Measurements from ENCODE around the gene GFY.
A peak's percentile ranks its signal among the peaks of the same experiment; 100 is the strongest.
"Not testable (repeated sequence)": the region's sequence is repeated elsewhere in the genome, so short reads cannot be mapped to it uniquely, and the experiment has no call there.

GFY gene

GRCh38 chr19:49443366-49444099, 18.3 kb downstream of the GFY start:
- peak; percentile 98 for DNase-seq (ENCODE audit: extremely low read depth, insufficient read length)
- Histone ChIP-seq H3K27me3 (replicated peaks; ENCODE audit: control insufficient read depth, insufficient read depth, low read length) (peaks cover 2% of the 10 kb centered on the region; the same call in 1 of the 2 replicates), H3K36me3 (ENCODE audit: control insufficient read depth, insufficient read depth, low read length) (peaks cover 7% of the 10 kb centered on the region), H3K4me3 (replicated peaks; ENCODE audit: low read depth, low read length) (peak overlapping the region; percentile 72)
- TF ChIP-seq, protein P1, sequence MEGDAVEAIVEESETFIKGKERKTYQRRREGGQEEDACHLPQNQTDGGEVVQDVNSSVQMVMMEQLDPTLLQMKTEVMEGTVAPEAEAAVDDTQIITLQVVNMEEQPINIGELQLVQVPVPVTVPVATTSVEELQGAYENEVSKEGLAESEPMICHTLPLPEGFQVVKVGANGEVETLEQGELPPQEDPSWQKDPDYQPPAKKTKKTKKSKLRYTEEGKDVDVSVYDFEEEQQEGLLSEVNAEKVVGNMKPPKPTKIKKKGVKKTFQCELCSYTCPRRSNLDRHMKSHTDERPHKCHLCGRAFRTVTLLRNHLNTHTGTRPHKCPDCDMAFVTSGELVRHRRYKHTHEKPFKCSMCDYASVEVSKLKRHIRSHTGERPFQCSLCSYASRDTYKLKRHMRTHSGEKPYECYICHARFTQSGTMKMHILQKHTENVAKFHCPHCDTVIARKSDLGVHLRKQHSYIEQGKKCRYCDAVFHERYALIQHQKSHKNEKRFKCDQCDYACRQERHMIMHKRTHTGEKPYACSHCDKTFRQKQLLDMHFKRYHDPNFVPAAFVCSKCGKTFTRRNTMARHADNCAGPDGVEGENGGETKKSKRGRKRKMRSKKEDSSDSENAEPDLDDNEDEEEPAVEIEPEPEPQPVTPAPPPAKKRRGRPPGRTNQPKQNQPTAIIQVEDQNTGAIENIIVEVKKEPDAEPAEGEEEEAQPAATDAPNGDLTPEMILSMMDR (IDR thresholded peaks at IDR 0.05; ENCODE audit: insufficient read depth, low read length, poor library complexity, severe bottlenecking) = peak; percentile 90

GRCh38 chr19:49444100-49444700, 19.0 kb downstream of the GFY start:
- H3K36me3 ChIP-seq (ENCODE audit: control insufficient read depth, insufficient read depth, low read length); H3K27me3 ChIP-seq (replicated peaks; ENCODE audit: control insufficient read depth, insufficient read depth, low read length); DNase-seq (ENCODE audit: extremely low read depth, insufficient read length); H3K4me3 ChIP-seq (replicated peaks; ENCODE audit: low read depth, low read length): not testable (repeated sequence)

- no peak for DNase-seq (ENCODE audit: extremely low read depth, insufficient read length)
- Histone ChIP-seq H3K27me3 (replicated peaks; ENCODE audit: control insufficient read depth, insufficient read depth, low read length) (peaks cover under 1% of the 10 kb centered on the region; the same call in 1 of the 2 replicates), H3K4me3 (replicated peaks; ENCODE audit: low read depth, low read length) (no peak overlapping the region), H3K36me3 (ENCODE audit: control insufficient read depth, insufficient read depth, low read length) (peaks cover 11% of the 10 kb centered on the region)
- TF ChIP-seq, protein P1 (IDR thresholded peaks at IDR 0.05; ENCODE audit: insufficient read depth, low read length, poor library complexity, severe bottlenecking) = no peak
Measured at GRCh38 chr19:49445997-49446396, 20.8 kb downstream of the GFY start.

GRCh38 chr19:49447485-49448431, 22.6 kb downstream of the GFY start:
- Histone ChIP-seq H3K27me3 (replicated peaks; ENCODE audit: control insufficient read depth, insufficient read depth, low read length) (no peaks in the 10 kb centered on the region), H3K4me3 (replicated peaks; ENCODE audit: low read depth, low read length) (no peak overlapping the region), H3K36me3 (ENCODE audit: control insufficient read depth, insufficient read depth, low read length) (peaks cover 11% of the 10 kb centered on the region)
- DNase-seq (ENCODE audit: extremely low read depth, insufficient read length) = no peak
- TF ChIP-seq, protein P1 (IDR thresholded peaks at IDR 0.05; ENCODE audit: insufficient read depth, low read length, poor library complexity, severe bottlenecking) = no peak

DNA sequence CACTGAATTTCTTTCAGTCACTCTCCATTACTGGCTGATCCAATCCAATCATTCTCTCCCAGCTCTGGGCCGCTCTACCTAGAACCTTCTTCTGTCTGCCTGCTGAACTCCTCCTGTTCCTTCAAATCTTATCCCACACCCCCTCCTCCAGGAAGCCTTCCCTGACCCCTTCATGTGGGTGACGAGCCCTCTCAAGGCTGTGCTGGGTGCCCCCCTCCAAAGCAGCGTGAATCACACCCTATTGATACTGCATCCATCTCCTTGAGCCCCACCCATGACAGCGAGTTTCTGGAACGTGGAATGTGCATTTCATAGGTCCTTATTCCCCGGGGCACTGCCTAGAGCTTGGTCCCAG, 23.2 kb downstream of the GFY start:
- Histone ChIP-seq H3K36me3 (ENCODE audit: control insufficient read depth, insufficient read depth, low read length) (peaks cover 11% of the 10 kb centered on the region), H3K27me3 (replicated peaks; ENCODE audit: control insufficient read depth, insufficient read depth, low read length) (no peaks in the 10 kb centered on the region), H3K4me3 (replicated peaks; ENCODE audit: low read depth, low read length) (no peak overlapping the region)
- TF ChIP-seq, protein P1 (IDR thresholded peaks at IDR 0.05; ENCODE audit: insufficient read depth, low read length, poor library complexity, severe bottlenecking) = no peak
- DNase-seq (ENCODE audit: extremely low read depth, insufficient read length) = no peak

DNA sequence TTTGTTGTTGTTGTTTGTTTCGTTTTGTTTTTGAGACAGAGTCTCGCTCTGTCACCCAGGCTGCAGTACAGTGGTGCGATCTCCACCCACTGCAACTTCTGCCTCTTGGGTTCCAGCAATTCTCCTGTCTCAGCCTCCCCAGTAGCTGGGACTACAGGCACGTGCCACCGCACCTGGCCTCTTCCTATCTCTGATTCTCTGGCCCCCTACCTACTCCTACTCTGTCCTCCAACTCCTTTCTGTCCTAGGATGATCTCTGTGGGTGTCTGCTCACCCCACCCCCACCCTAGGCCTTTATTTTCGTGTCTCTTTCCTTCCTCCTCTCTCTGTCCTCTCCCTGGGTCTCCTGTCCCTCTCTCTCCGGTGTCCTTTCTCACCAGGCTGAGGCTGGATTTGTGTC, 25.2 kb downstream of the GFY start:
- no peak for DNase-seq (ENCODE audit: extremely low read depth, insufficient read length)
- Histone ChIP-seq H3K4me3 (replicated peaks; ENCODE audit: low read depth, low read length) (peak overlapping the region; percentile 84), H3K27me3 (replicated peaks; ENCODE audit: control insufficient read depth, insufficient read depth, low read length) (no peaks in the 10 kb centered on the region), H3K36me3 (ENCODE audit: control insufficient read depth, insufficient read depth, low read length) (peaks cover 11% of the 10 kb centered on the region)
- TF ChIP-seq, protein P1 (IDR thresholded peaks at IDR 0.05; ENCODE audit: insufficient read depth, low read length, poor library complexity, severe bottlenecking) = no peak
